CD4-positive, CD25-positive, alpha-beta regulatory T cell (primary cell): ENCODE data around the gene PLCL1. TPM values are rescaled to one million over a fixed set of nuclear protein-coding genes. Genes with fewer than 3 reads are reported as not detected.

ENCODE experiments used
- ATAC-seq, 2 donors: fragments of 150-1000 bp; cut with Tn5 transposase; one replicate each; pipeline ENCODE4 v1.10.0; 2021; ENCODE audit warnings: low read depth in 2 of 2, moderate number of reproducible peaks in 2 of 2, moderate library complexity in 1 of 2
- DNase-seq, 3 donors: peaks; one replicate each; pipeline versions ENCODE4 v3.0.0 to v3.0.0-alpha.2; 2012 to 2022; ENCODE audit warnings: mixed read lengths in 1 of 3
- H3K27ac ChIP-seq: one replicate; pipeline ENCODE4 v1.7.0; 2013; ENCODE audit warnings: mild to moderate bottlenecking, low read length; ENCODE audit not compliant: insufficient read depth, poor library complexity, severe bottlenecking
- H3K27me3 ChIP-seq: one replicate; pipeline ENCODE4 v1.7.0; 2013; ENCODE audit warnings: low read length; ENCODE audit not compliant: control insufficient read depth, insufficient read depth
- H3K36me3 ChIP-seq: one replicate; pipeline ENCODE4 v1.7.0; 2013; ENCODE audit warnings: mild to moderate bottlenecking, low read length, moderate library complexity; ENCODE audit not compliant: control insufficient read depth, insufficient read depth
- H3K4me1 ChIP-seq: 2 replicates; pipeline ENCODE4 v1.7.0; 2013; ENCODE audit warnings: mild to moderate bottlenecking, low read length; ENCODE audit not compliant: insufficient read depth, control insufficient read depth, poor library complexity, severe bottlenecking
- H3K4me3 ChIP-seq: one replicate; pipeline ENCODE4 v1.7.0; 2013; ENCODE audit warnings: low read depth, mild to moderate bottlenecking, low read length, moderate library complexity
- H3K9me3 ChIP-seq, 2 experiments: 1 replicate in 1 of 2; 2 replicates in 1 of 2; pipeline ENCODE4 v1.7.0; 2013; ENCODE audit warnings: low read length in 2 of 2, mild to moderate bottlenecking in 1 of 2, moderate library complexity in 1 of 2; ENCODE audit not compliant: control insufficient read depth in 2 of 2
- H3K27ac Mint-ChIP-seq, 3 donors: one replicate each; pipeline ENCODE4 v1.8.0; 2020 to 2022; ENCODE audit warnings: mild to moderate bottlenecking in 3 of 3, mixed read lengths in 3 of 3, moderate library complexity in 2 of 3
- H3K27me3 Mint-ChIP-seq: one replicate; pipeline ENCODE4 v1.8.0; 2022; ENCODE audit warnings: mild to moderate bottlenecking, mixed read lengths
- H3K36me3 Mint-ChIP-seq: one replicate; pipeline ENCODE4 v1.8.0; 2020; ENCODE audit warnings: mixed read lengths
- H3K4me1 Mint-ChIP-seq, 4 donors: one replicate each; pipeline ENCODE4 v1.8.0; 2020 to 2022; ENCODE audit warnings: mixed read lengths in 4 of 4, mild to moderate bottlenecking in 1 of 4
- H3K4me3 Mint-ChIP-seq, 4 donors: one replicate each; pipeline ENCODE4 v1.8.0; 2020 to 2022; ENCODE audit warnings: mild to moderate bottlenecking in 4 of 4, mixed read lengths in 4 of 4, moderate library complexity in 3 of 4
- H3K9me3 Mint-ChIP-seq, 7 donors: one replicate each; pipeline ENCODE4 v1.8.0; 2020 to 2022; ENCODE audit warnings: mixed read lengths in 7 of 7, mild to moderate bottlenecking in 3 of 7, moderate library complexity in 2 of 7
- polyA plus RNA-seq, 4 donors: library from polyadenylated mRNA; unstranded; fragments of 300-500 nt; fragmentation: Illumina TruSeq; gene quantifications; one replicate each; pipeline ENCODE4 v1.2.3, GENCODE V29; 2021
- total RNA-seq: library from RNA; stranded (reverse); gene quantifications from one replicate; pipeline ENCODE4 v1.2.3, GENCODE V29; 2022

The PLCL1 gene
- total and polyA plus RNA-seq, 5 donors from 2014 or later, result 17.3 to 37.8 (median 19.2) TPM

DNA sequence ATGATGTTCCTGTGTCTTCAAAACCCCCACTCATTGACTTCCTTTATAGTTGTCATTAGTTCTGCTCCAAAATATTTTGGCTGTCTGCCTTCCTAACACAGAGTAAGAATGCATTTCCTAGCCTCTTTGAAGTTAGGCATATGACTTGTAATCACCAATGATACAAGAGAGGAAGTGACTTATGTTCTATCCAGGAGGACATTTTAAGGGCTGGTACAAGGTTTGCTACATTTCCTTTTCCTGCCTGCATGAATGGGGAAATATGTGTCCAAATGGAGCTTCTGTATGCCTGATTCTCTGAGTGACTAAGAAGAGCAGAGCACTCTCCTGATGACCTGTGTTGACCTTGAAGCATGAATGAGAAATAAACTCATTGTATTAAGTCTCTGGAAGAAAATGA is 115.1 kb downstream of the PLCL1 start:
- peak overlapping the region; percentile 7 for H3K4me3 ChIP-seq
- Mint-ChIP-seq H3K36me3 (peaks cover 20% of the 10 kb centered on the region), H3K4me1 (peaks cover 29 to 54% (median 46%) of the 10 kb centered on the region in 4 donors), H3K9me3 (peaks cover 0 to 6% (median 0%) of the 10 kb centered on the region in 7 donors), H3K27me3 (no peaks in the 10 kb centered on the region), H3K4me3 (no peak overlapping the region), H3K27ac (peak overlapping the region in 1 of 3 donors; percentile 9)
- H3K36me3 ChIP-seq, result no peaks in the 10 kb centered on the region
- no peak for ATAC-seq
- H3K27me3 ChIP-seq, result no peaks in the 10 kb centered on the region
- no peaks in the 10 kb centered on the region for H3K4me1 ChIP-seq
- H3K9me3 ChIP-seq, result no peaks in the 10 kb centered on the region
- DNase-seq, result no peak
- no peak overlapping the region for H3K27ac ChIP-seq

DNA sequence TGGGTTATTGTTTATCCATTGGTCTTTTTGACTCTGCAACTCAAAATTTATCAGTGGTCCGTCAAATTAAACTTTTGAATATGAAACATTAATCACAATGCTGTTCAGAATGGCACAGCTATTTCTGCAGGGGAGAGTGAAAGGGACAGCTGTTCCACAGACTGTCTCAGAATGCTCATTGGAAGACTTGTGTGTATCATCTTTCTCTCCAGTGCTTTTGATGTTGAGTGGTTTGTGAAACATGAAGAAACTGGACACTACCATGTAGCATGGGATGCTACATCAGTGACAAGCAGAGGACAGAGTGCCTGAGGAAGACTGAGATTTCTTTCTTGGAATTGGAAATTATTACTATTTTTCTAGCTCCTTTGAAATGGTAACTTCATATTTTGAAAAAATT is 115.7 kb downstream of the PLCL1 start:
- no peaks in the 10 kb centered on the region for H3K27me3 Mint-ChIP-seq
- no peak for DNase-seq
- no peak overlapping the region for H3K27ac ChIP-seq
- H3K4me1 ChIP-seq, result no peaks in the 10 kb centered on the region
- H3K9me3 Mint-ChIP-seq, result peaks cover 0 to 6% (median 0%) of the 10 kb centered on the region in 7 donors
- H3K4me3 ChIP-seq, result no peak overlapping the region
- no peak overlapping the region for H3K4me3 Mint-ChIP-seq
- no peak overlapping the region for H3K27ac Mint-ChIP-seq
- H3K36me3 Mint-ChIP-seq, result peaks cover 17% of the 10 kb centered on the region
- peaks cover 35 to 56% (median 45%) of the 10 kb centered on the region in 4 donors for H3K4me1 Mint-ChIP-seq
- H3K9me3 ChIP-seq, result no peaks in the 10 kb centered on the region
- ATAC-seq, result no peak
- no peaks in the 10 kb centered on the region for H3K27me3 ChIP-seq
- no peaks in the 10 kb centered on the region for H3K36me3 ChIP-seq

DNA sequence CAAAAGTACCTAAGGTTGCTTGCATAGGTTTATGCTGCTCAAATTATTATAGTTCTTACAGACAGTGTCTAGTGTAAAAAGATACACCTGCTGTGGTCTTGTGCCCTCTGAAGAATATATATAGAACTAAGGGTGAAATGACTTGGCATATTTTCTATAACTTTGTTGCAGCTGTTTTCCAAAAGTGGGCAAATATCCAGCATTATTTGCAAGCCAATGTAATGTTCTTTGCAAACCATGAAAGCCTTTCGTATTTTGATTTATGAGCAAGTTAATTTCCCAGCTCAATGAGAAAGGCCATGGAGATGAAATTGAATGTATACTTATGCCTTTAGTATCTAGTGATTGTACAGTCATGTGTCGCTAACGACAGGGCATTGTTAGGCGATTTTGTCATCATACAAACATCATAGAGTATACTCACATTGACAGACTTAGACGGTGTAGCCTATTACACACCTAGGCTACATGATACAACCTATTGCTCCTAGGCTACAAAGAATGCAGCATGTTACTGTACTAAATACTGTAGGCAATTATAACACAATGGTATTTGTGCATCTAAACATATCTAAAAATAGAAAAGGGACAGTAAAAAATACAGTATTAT is 116.3 kb downstream of the PLCL1 start:
- Histone ChIP-seq H3K9me3 (no peaks in the 10 kb centered on the region), H3K4me1 (no peaks in the 10 kb centered on the region), H3K4me3 (no peak overlapping the region), H3K36me3 (no peaks in the 10 kb centered on the region), H3K27me3 (no peaks in the 10 kb centered on the region), H3K27ac (no peak overlapping the region)
- peaks cover 18% of the 10 kb centered on the region for H3K36me3 Mint-ChIP-seq
- no peak overlapping the region for H3K4me3 Mint-ChIP-seq
- no peak overlapping the region for H3K27ac Mint-ChIP-seq
- peaks cover 36 to 54% (median 45%) of the 10 kb centered on the region in 4 donors for H3K4me1 Mint-ChIP-seq
- ATAC-seq (no peak), DNase-seq (no peak)
- H3K27me3 Mint-ChIP-seq, result no peaks in the 10 kb centered on the region
- peaks cover 0 to 6% (median 0%) of the 10 kb centered on the region in 7 donors for H3K9me3 Mint-ChIP-seq

- no peak overlapping the region for H3K4me3 ChIP-seq
- DNase-seq (no peak), ATAC-seq (no peak)
- H3K36me3 ChIP-seq, result no peaks in the 10 kb centered on the region
- H3K9me3 ChIP-seq, result no peaks in the 10 kb centered on the region
- peaks cover 4% of the 10 kb centered on the region for H3K4me1 ChIP-seq
- Mint-ChIP-seq H3K36me3 (peaks cover 10% of the 10 kb centered on the region), H3K27me3 (no peaks in the 10 kb centered on the region), H3K9me3 (peaks cover 0 to 7% (median 3%) of the 10 kb centered on the region in 7 donors), H3K4me3 (peak overlapping the region in 1 of 4 donors; percentile 42), H3K27ac (peak overlapping the region in 2 of 3 donors; percentile 34 to 76), H3K4me1 (peaks cover 34 to 59% (median 47%) of the 10 kb centered on the region in 4 donors)
- H3K27ac ChIP-seq, result no peak overlapping the region
- H3K27me3 ChIP-seq, result no peaks in the 10 kb centered on the region
These were observed 120.1 kb downstream of the PLCL1 start for GRCh38 chr2:197924483-197924882.

GRCh38 chr2:197925204-197925603 is 120.8 kb downstream of the PLCL1 start:
- Mint-ChIP-seq H3K27ac (peak overlapping the region in 1 of 3 donors; percentile 11), H3K4me1 (peaks cover 34 to 57% (median 43%) of the 10 kb centered on the region in 4 donors), H3K4me3 (no peak overlapping the region), H3K9me3 (peaks cover 0 to 7% (median 0%) of the 10 kb centered on the region in 7 donors), H3K27me3 (no peaks in the 10 kb centered on the region), H3K36me3 (peaks cover 9% of the 10 kb centered on the region)
- Histone ChIP-seq H3K9me3 (no peaks in the 10 kb centered on the region), H3K27ac (no peak overlapping the region), H3K36me3 (no peaks in the 10 kb centered on the region), H3K4me3 (no peak overlapping the region), H3K27me3 (no peaks in the 10 kb centered on the region), H3K4me1 (peaks cover 4% of the 10 kb centered on the region)
- DNase-seq (no peak), ATAC-seq (no peak)

DNA sequence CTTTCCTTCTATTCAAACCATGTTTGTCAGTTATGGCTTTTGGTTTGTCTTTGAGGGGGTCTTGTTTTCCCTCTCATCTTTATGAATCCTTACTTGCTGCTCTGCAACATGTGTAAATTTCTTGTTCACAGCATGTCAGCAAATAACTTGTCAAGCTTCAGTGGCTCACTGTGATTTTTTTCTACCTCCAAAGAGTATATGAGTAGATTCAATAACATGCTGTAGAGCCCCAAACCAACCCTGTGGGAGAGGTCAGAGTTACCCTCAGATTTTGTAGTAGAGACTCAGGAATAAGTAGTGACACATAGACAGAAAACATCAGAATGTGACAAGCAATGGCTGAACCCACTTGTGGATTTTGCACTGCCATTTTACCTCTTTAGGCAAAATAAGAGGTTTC is 121.6 kb downstream of the PLCL1 start:
- DNase-seq, result no peak
- peaks cover 4% of the 10 kb centered on the region for H3K4me1 ChIP-seq
- H3K27me3 ChIP-seq, result no peaks in the 10 kb centered on the region
- peaks cover 7% of the 10 kb centered on the region for H3K36me3 Mint-ChIP-seq
- no peaks in the 10 kb centered on the region for H3K27me3 Mint-ChIP-seq
- H3K36me3 ChIP-seq, result no peaks in the 10 kb centered on the region
- H3K27ac Mint-ChIP-seq, result peak overlapping the region; percentile 11 to 91 (median 38)
- peak overlapping the region; percentile 10 for H3K27ac ChIP-seq
- H3K4me3 ChIP-seq, result no peak overlapping the region
- ATAC-seq, result no peak
- peaks cover 0 to 7% (median 0%) of the 10 kb centered on the region in 7 donors for H3K9me3 Mint-ChIP-seq
- no peaks in the 10 kb centered on the region for H3K9me3 ChIP-seq
- H3K4me1 Mint-ChIP-seq, result peaks cover 38 to 65% (median 48%) of the 10 kb centered on the region in 4 donors
- no peak overlapping the region for H3K4me3 Mint-ChIP-seq

DNA sequence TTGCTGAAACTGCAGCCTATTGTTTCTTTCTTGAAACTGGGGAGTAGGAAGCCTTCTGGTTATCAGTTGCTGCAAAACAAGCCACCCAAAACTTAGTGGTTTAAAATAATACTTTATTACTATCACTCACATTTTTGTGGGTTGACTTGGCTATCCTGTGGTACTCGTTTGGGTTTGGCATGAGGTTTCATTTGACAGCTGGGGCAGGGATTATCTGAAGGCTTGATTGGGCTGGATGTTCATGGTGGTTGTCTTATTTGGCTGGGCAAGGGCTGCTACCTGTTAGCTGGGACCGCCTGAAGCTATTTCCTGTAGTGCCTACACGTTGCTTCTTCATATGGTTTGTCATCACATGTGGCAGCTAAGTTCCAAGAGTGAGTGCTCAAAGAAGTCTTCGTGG is 122.3 kb downstream of the PLCL1 start:
- Histone ChIP-seq H3K36me3 (no peaks in the 10 kb centered on the region), H3K27ac (no peak overlapping the region), H3K27me3 (no peaks in the 10 kb centered on the region), H3K9me3 (no peaks in the 10 kb centered on the region), H3K4me1 (peaks cover 4% of the 10 kb centered on the region), H3K4me3 (no peak overlapping the region)
- Mint-ChIP-seq H3K9me3 (peaks cover 0 to 7% (median 0%) of the 10 kb centered on the region in 7 donors), H3K4me1 (peaks cover 38 to 72% (median 51%) of the 10 kb centered on the region in 4 donors), H3K36me3 (peaks cover 7% of the 10 kb centered on the region), H3K4me3 (peak overlapping the region in 1 of 4 donors; percentile 5), H3K27me3 (no peaks in the 10 kb centered on the region), H3K27ac (peak overlapping the region; percentile 5 to 32 (median 20))
- DNase-seq, result no peak
- ATAC-seq, result no peak

DNA sequence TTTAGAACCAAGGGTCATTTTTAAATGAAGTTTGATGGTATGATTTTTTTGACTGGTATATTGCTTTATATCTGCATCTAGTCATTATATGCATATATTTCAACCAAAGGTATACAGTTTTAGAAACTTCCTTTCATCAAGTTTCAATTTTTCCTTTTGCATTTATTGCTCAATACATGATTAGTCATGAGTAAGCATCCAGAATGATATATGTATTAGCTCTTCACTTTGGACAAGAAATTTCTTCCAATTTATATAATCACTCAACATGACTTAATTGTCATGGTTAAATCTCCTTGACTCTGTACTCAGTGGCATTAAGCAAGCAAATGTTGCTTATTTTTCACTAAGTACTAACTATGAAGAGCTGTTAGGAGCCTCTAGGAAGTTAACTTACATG is 123.6 kb downstream of the PLCL1 start:
- H3K27ac Mint-ChIP-seq, result peak overlapping the region in 1 of 3 donors; percentile 52
- H3K4me3 Mint-ChIP-seq, result no peak overlapping the region
- H3K27me3 ChIP-seq, result no peaks in the 10 kb centered on the region
- peaks cover 38 to 83% (median 60%) of the 10 kb centered on the region in 4 donors for H3K4me1 Mint-ChIP-seq
- ATAC-seq (no peak), DNase-seq (no peak)
- no peaks in the 10 kb centered on the region for H3K36me3 ChIP-seq
- H3K27ac ChIP-seq, result no peak overlapping the region
- H3K9me3 ChIP-seq, result no peaks in the 10 kb centered on the region
- H3K27me3 Mint-ChIP-seq, result no peaks in the 10 kb centered on the region
- H3K9me3 Mint-ChIP-seq, result peaks cover 0 to 7% (median 0%) of the 10 kb centered on the region in 7 donors
- H3K4me1 ChIP-seq, result peaks cover 13% of the 10 kb centered on the region
- H3K4me3 ChIP-seq, result no peak overlapping the region
- peaks cover 7% of the 10 kb centered on the region for H3K36me3 Mint-ChIP-seq
